ENCODE data around the gene NCAPG2.

DNA sequence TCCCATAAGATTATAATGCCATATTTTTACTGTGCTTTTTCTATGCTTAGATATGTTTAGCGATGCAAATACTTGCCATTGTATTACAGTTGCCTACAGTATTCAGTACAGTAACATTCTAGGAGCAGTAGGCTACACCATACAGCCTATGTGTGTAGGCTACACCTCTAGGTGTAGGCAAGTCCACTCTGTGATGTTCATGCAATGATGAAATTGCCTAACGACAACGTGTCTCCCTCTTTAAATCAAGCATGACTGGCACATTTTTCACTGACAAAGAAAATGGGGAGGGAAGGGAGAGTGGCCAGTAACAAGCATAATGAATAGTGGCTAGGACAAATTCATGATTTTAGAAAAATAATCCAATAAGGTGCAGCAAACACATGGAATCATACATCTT is 1.7 kb downstream of the NCAPG2 start:
- TF ChIP-seq, protein P1, sequence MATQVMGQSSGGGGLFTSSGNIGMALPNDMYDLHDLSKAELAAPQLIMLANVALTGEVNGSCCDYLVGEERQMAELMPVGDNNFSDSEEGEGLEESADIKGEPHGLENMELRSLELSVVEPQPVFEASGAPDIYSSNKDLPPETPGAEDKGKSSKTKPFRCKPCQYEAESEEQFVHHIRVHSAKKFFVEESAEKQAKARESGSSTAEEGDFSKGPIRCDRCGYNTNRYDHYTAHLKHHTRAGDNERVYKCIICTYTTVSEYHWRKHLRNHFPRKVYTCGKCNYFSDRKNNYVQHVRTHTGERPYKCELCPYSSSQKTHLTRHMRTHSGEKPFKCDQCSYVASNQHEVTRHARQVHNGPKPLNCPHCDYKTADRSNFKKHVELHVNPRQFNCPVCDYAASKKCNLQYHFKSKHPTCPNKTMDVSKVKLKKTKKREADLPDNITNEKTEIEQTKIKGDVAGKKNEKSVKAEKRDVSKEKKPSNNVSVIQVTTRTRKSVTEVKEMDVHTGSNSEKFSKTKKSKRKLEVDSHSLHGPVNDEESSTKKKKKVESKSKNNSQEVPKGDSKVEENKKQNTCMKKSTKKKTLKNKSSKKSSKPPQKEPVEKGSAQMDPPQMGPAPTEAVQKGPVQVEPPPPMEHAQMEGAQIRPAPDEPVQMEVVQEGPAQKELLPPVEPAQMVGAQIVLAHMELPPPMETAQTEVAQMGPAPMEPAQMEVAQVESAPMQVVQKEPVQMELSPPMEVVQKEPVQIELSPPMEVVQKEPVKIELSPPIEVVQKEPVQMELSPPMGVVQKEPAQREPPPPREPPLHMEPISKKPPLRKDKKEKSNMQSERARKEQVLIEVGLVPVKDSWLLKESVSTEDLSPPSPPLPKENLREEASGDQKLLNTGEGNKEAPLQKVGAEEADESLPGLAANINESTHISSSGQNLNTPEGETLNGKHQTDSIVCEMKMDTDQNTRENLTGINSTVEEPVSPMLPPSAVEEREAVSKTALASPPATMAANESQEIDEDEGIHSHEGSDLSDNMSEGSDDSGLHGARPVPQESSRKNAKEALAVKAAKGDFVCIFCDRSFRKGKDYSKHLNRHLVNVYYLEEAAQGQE (IDR thresholded peaks at IDR 0.05) = no peak
- TF ChIP-seq, protein P2, sequence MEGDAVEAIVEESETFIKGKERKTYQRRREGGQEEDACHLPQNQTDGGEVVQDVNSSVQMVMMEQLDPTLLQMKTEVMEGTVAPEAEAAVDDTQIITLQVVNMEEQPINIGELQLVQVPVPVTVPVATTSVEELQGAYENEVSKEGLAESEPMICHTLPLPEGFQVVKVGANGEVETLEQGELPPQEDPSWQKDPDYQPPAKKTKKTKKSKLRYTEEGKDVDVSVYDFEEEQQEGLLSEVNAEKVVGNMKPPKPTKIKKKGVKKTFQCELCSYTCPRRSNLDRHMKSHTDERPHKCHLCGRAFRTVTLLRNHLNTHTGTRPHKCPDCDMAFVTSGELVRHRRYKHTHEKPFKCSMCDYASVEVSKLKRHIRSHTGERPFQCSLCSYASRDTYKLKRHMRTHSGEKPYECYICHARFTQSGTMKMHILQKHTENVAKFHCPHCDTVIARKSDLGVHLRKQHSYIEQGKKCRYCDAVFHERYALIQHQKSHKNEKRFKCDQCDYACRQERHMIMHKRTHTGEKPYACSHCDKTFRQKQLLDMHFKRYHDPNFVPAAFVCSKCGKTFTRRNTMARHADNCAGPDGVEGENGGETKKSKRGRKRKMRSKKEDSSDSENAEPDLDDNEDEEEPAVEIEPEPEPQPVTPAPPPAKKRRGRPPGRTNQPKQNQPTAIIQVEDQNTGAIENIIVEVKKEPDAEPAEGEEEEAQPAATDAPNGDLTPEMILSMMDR (IDR thresholded peaks at IDR 0.05) = no peak
- no peak for TF ChIP-seq RAD21 (conservative IDR thresholded peaks at IDR 0.05 in 1 of 2, IDR thresholded peaks at IDR 0.05 in 1 of 2)
- no peak for TF ChIP-seq CEBPB (IDR thresholded peaks at IDR 0.05)
